Mesodermal cell (in vitro differentiated cells): ENCODE data around the gene LLGL2.

Experiments used
- H3K27ac ChIP-seq: 2 replicates; pipeline ENCODE4 v1.7.0; 2013; ENCODE audit warnings: mild to moderate bottlenecking, low read depth, low read length, moderate library complexity; ENCODE audit not compliant: severe bottlenecking
- H3K36me3 ChIP-seq: 2 replicates; pipeline ENCODE4 v1.7.1; 2013; ENCODE audit warnings: mild to moderate bottlenecking, low read length, moderate library complexity; ENCODE audit not compliant: control insufficient read depth, insufficient read depth
- H3K4me1 ChIP-seq: one replicate; pipeline ENCODE4 v1.7.1; 2013; ENCODE audit warnings: mild to moderate bottlenecking, low read length; ENCODE audit not compliant: insufficient read depth, control insufficient read depth, poor library complexity, severe bottlenecking
- H3K4me3 ChIP-seq: 2 replicates; pipeline ENCODE4 v1.7.0; 2013; ENCODE audit warnings: low read length, control low read depth, mild to moderate bottlenecking; ENCODE audit not compliant: insufficient read depth, poor library complexity, severe bottlenecking; ENCODE audit errors: extremely low read depth
- H3K9me3 ChIP-seq: 2 replicates; pipeline ENCODE4 v1.7.1; 2013; ENCODE audit warnings: mild to moderate bottlenecking, low read length, moderate library complexity; ENCODE audit not compliant: control insufficient read depth
- WGBS, 2 experiments: methylation state at CpG; one replicate each; pipeline ENCODE4 v1.1.5; 2013; ENCODE audit warnings: missing lambda C conversion rate in 2 of 2; ENCODE audit not compliant: insufficient coverage in 2 of 2; 5-methylcytosine and 5-hydroxymethylcytosine counted together

The LLGL2 gene

DNA sequence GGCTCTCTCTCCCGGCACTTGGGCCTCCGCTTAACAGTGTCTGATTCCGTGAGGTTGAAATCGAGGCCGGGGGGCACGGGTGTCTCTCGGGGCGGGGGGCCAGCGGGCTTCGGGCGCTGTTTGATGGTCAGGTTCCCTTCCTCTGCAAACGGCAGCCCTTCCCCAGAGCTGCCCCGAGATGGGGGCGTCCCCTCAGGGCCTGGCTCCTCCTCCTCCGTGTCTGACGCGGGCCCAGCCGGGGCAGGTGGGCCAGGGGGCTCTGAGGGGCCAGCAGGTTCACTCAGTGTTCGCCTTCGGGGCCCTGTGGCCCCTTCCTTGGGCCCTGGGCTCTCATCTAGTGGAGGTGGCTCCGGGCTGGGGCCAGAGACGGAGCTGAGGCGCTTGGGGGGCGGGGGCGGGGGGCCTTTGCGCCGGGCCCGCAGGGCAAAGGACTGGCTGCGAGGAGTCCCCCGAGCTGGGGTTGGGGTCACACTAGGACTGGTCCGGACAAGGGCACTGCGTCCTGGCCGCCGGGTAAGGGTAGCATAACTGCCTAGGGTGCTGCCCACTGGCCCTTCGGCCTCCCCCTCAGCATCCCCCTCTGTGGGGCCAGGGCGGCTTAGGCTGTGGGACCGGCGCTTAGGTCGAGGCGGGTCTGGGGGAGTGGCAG, 23.3 kb upstream of the LLGL2 start:
- no peaks in the 10 kb centered on the region for H3K4me1 ChIP-seq
- H3K27ac ChIP-seq: no peak overlapping the region
- H3K36me3 ChIP-seq: peaks cover 61% of the 10 kb centered on the region
- no peaks in the 10 kb centered on the region for H3K9me3 ChIP-seq
- WGBS, 2 experiments: 92 to 93% methylated on average over 34 to 40 of the region's 40 CpGs
- no peak overlapping the region for H3K4me3 ChIP-seq

- WGBS, 2 experiments: 96 to 99% methylated on average over 19 of the region's 25 CpGs
- H3K4me3 ChIP-seq: no peak overlapping the region
- H3K27ac ChIP-seq: no peak overlapping the region
- H3K36me3 ChIP-seq: peaks cover 61% of the 10 kb centered on the region
- no peaks in the 10 kb centered on the region for H3K9me3 ChIP-seq
- no peaks in the 10 kb centered on the region for H3K4me1 ChIP-seq
Measured at GRCh38 chr17:75502721-75503329, 22.7 kb upstream of the LLGL2 start.

- Histone ChIP-seq H3K36me3 (peaks cover 64% of the 10 kb centered on the region), H3K4me1 (no peaks in the 10 kb centered on the region), H3K4me3 (no peak overlapping the region), H3K9me3 (no peaks in the 10 kb centered on the region), H3K27ac (no peak overlapping the region)
- 91 to 98% methylated on average over 14 to 21 of the region's 23 CpGs for WGBS, 2 experiments
Measured at GRCh38 chr17:75503337-75503950, 22.1 kb upstream of the LLGL2 start.

DNA sequence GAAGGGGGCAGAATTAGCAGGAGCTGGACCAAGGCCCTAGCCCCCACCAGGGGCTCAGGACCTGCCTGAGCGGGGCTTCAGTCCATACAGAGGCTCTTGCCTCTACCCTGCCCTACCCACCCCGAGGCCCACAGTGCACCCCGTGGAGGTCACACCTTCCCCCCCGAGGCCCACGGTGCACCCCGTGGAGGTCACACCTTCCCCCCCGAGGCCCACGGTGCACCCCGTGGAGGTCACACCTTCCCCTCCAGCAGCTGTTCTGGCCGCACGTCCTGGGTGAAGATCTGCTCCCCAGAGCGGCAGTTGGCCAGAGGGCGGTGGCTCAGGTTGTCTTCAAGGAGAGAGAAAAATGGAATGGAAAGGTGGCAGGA, 21.5 kb upstream of the LLGL2 start:
- Histone ChIP-seq H3K9me3 (no peaks in the 10 kb centered on the region), H3K36me3 (peaks cover 61% of the 10 kb centered on the region)
- 90 to 94% methylated on average over 2 to 12 of the region's 13 CpGs for WGBS, 2 experiments

DNA sequence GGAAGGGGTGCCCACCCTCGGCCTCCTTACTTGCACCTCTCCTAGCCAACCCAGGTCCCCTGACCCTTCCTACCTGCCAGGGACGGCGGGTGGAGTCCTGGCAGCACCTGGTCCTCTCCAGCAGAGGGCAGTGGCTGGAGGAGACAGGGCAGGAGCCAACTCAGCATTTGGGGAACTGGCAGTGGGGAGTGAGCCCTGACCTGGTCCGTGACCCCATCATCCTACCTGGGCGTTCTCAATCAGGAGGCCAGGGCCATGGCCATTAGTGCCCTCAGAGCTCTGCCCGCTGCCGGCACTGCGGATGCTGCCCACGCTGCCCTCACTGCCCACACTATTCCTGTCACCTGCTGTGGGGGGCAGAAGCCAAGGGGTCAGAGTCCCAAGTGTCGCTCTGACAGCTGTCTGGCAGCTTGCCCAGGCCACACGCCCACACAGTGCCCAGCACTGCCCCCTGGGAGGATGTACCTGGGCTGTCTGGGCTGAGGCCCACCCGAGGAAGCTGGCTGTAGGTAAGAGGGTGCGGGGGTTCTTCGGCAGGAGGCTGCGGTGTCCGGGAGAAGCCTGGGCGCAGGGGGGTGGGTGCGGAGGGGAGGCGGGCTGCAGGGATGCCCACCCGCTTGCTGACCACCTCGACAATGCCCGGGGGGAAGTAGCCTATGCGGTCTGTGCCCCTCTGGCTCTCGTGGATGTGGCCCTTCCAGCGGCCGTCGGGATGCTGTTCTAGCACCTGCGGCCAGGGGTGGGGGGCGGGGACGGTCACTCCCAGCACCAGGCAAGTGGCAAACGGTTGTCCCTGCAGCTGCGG, 20.9 kb upstream of the LLGL2 start:
- peaks cover 58% of the 10 kb centered on the region for H3K36me3 ChIP-seq
- no peaks in the 10 kb centered on the region for H3K4me1 ChIP-seq
- no peak overlapping the region for H3K27ac ChIP-seq
- 89 to 92% methylated on average over 27 to 28 of the region's 32 CpGs for WGBS, 2 experiments
- no peak overlapping the region for H3K4me3 ChIP-seq
- H3K9me3 ChIP-seq: no peaks in the 10 kb centered on the region

More for the DNA sequence above, 21.5 kb upstream of the LLGL2 start:
- Histone ChIP-seq H3K4me1 (no peaks in the 10 kb centered on the region), H3K27ac (no peak overlapping the region), H3K4me3 (no peak overlapping the region)

DNA sequence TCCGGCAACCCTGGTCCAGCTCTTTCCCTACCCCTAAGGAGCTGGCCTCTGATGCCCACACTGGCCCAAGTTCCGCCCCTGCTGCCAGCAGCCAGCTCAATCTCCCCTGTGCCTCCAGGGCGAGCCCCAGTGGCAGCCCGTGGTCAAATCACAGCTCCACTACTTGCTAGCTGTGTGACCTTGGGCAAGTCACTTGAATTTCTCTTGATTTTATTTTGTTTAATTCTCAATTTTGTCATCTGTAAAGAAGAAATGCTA, 20.4 kb upstream of the LLGL2 start:
- 89 to 100% methylated on average over 3 to 4 of the region's 4 CpGs for WGBS, 2 experiments
- H3K4me1 ChIP-seq: no peaks in the 10 kb centered on the region
- H3K4me3 ChIP-seq: no peak overlapping the region
- no peaks in the 10 kb centered on the region for H3K9me3 ChIP-seq
- H3K27ac ChIP-seq: no peak overlapping the region
- H3K36me3 ChIP-seq: peaks cover 53% of the 10 kb centered on the region

GRCh38 chr17:75505640-75506039, 19.9 kb upstream of the LLGL2 start:
- Histone ChIP-seq H3K9me3 (no peaks in the 10 kb centered on the region), H3K4me3 (no peak overlapping the region), H3K27ac (no peak overlapping the region), H3K36me3 (peaks cover 47% of the 10 kb centered on the region), H3K4me1 (peaks cover 2% of the 10 kb centered on the region)
- WGBS, 2 experiments: 94 to 97% methylated on average over 12 to 15 of the region's 15 CpGs

DNA sequence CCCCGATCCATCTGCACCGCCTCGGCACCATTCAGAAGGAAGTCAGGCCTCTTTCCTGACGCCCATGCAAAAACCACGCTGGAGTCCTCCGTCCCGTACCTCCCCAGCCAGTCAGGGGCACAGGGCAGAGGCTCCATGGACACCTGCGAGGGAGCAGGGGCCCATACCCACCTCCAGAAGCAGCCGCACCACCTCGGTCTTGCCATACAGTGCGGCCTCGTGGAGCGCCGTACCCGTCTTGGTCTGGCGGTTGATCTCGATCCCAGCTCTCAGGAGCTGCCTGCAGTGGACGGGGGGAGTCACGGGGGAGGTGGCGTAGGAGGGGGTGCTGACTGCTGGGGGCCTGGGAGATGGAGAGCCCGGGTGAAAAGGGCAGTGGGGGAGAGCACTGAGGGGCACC, 19.4 kb upstream of the LLGL2 start:
- Histone ChIP-seq H3K36me3 (peaks cover 42% of the 10 kb centered on the region), H3K9me3 (no peaks in the 10 kb centered on the region), H3K4me3 (no peak overlapping the region), H3K27ac (no peak overlapping the region), H3K4me1 (peaks cover 4% of the 10 kb centered on the region)
- WGBS, 2 experiments: 96% methylated on average over 10 to 13 of the region's 21 CpGs

GRCh38 chr17:75506888-75507287, 18.6 kb upstream of the LLGL2 start:
- H3K4me1 ChIP-seq: peaks cover 4% of the 10 kb centered on the region

DNA sequence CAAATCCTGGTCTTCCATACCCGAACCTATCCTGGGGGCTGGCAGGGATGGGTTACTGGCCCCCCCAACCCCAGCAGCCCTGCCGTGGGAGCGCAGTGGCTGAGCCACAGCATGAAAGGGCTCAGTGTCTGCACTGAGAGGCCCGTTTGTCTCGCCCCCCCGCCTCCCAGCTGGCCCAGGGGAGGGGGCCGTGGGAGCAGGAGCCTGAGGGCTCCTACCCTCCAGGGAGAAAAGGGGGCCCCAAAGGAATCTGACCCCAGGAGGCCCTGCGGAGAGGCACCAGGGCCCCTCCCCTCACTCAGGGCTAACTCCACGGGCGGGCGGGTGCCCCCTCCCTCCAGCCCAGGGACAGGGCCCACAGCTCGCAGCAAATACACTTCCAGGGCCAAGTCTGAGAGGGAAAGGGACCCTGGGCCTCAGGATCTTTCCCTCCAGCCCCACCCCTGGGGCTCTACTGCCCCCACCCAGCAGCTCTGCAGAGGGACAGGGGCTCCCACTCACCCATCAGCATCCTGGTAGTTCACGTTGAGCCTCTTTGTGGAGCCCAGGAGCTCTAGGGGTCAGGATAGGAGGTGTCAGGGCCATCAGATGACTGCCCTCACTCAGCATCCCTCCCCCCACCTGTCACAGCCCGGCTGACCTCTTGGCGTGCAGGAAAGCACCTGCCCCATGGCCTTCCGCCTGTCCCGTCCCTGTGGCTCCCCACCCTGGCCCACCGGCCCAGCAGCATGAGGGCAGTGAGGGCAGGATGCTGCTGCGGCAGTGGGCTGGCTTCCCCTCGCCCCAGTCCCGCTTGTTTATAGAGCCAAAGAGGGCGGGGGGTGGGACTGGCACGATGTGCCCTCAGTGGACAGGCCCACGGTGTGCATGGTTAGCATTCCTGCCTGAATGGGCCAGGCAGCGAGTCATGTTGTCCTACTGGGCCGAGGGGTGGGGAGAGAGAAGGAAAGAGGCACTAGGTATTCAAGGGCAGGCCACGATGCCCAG, 17.5 kb upstream of the LLGL2 start:
- peaks cover 49% of the 10 kb centered on the region for H3K36me3 ChIP-seq
- H3K4me3 ChIP-seq: no peak overlapping the region
- WGBS, 2 experiments: 85 to 87% methylated on average over 15 to 20 of the region's 27 CpGs
- H3K4me1 ChIP-seq: peaks cover 5% of the 10 kb centered on the region
- no peak overlapping the region for H3K27ac ChIP-seq
- no peaks in the 10 kb centered on the region for H3K9me3 ChIP-seq

More at GRCh38 chr17:75506888-75507287, 18.6 kb upstream of the LLGL2 start:
- Histone ChIP-seq H3K4me3 (no peak overlapping the region), H3K27ac (no peak overlapping the region), H3K9me3 (no peaks in the 10 kb centered on the region), H3K36me3 (peaks cover 42% of the 10 kb centered on the region)
- WGBS, 2 experiments: 96 to 97% methylated on average over 18 to 20 of the region's 20 CpGs
